Astrocyte (in vitro differentiated cells and primary cell): Measurements from ENCODE around the gene ABT1. TPM values are rescaled to one million over a fixed set of nuclear protein-coding genes. Genes with fewer than 3 reads are reported as not detected.

Experiments used
- DNase-seq: peaks from one replicate; pipeline ENCODE4 v3.0.0-alpha.2; 2010; ENCODE audit warnings: low read depth
- FAIRE-seq: peaks from 2 replicates; lab custom pipeline; 2011; peaks lifted over from hg19 to GRCh38; lab: Jason Lieb, UNC
- H2AFZ ChIP-seq: 2 replicates; pipeline ENCODE4 v1.6.0; 2012; ENCODE audit warnings: low read depth, low read length, inconsistent platforms
- H3K27ac ChIP-seq: 2 replicates; pipeline ENCODE4 v1.5.1; 2011; ENCODE audit warnings: low read depth, low read length, inconsistent platforms
- H3K27me3 ChIP-seq: 2 replicates; pipeline ENCODE4 v1.6.0; 2011; ENCODE audit warnings: low read length, inconsistent platforms; ENCODE audit not compliant: insufficient read depth
- H3K36me3 ChIP-seq: 2 replicates; pipeline ENCODE4 v1.5.1; 2011; ENCODE audit warnings: low read length, inconsistent platforms; ENCODE audit not compliant: insufficient read depth
- H3K4me1 ChIP-seq: 2 replicates; pipeline ENCODE4 v1.5.1; 2011; ENCODE audit warnings: low read length, inconsistent platforms; ENCODE audit not compliant: insufficient read depth
- H3K4me2 ChIP-seq: 2 replicates; pipeline ENCODE4 v1.6.0; 2012; ENCODE audit warnings: low read length, inconsistent platforms
- H3K4me3 ChIP-seq: 2 replicates; pipeline ENCODE4 v1.5.1; 2011; ENCODE audit warnings: low read depth, mild to moderate bottlenecking, low read length, inconsistent platforms; ENCODE audit not compliant: insufficient read depth
- H3K79me2 ChIP-seq: 2 replicates; pipeline ENCODE4 v1.6.0; 2012; ENCODE audit warnings: mild to moderate bottlenecking, low read length, inconsistent platforms; ENCODE audit not compliant: insufficient read depth
- H3K9ac ChIP-seq: 2 replicates; pipeline ENCODE4 v1.6.0; 2012; ENCODE audit warnings: mild to moderate bottlenecking, low read length, inconsistent platforms
- H3K9me3 ChIP-seq: 2 replicates; pipeline ENCODE4 v1.5.1; 2012; ENCODE audit warnings: low read depth, mild to moderate bottlenecking, low read length, inconsistent platforms; ENCODE audit not compliant: insufficient read depth
- H4K20me1 ChIP-seq: 2 replicates; pipeline ENCODE4 v1.6.0; 2012; ENCODE audit warnings: low read length, inconsistent platforms; ENCODE audit not compliant: insufficient read depth
- H3K27ac Mint-ChIP-seq: one replicate; pipeline ENCODE4 v1.8.0; 2021; ENCODE audit warnings: mild to moderate bottlenecking, mixed read lengths; ENCODE audit not compliant: unreplicated experiment
- H3K27me3 Mint-ChIP-seq: one replicate; pipeline ENCODE4 v1.8.0; 2021; ENCODE audit warnings: low read depth, mixed read lengths; ENCODE audit not compliant: unreplicated experiment
- H3K36me3 Mint-ChIP-seq: one replicate; pipeline ENCODE4 v1.8.0; 2021; ENCODE audit warnings: low read depth, mixed read lengths; ENCODE audit not compliant: unreplicated experiment
- H3K4me1 Mint-ChIP-seq: one replicate; pipeline ENCODE4 v1.8.0; 2021; ENCODE audit warnings: low read depth, mixed read lengths; ENCODE audit not compliant: unreplicated experiment
- H3K4me3 Mint-ChIP-seq: one replicate; pipeline ENCODE4 v1.8.0; 2021; ENCODE audit warnings: mild to moderate bottlenecking, moderate library complexity, mixed read lengths; ENCODE audit not compliant: unreplicated experiment
- H3K9me3 Mint-ChIP-seq: one replicate; pipeline ENCODE4 v1.8.0; 2021; ENCODE audit warnings: mild to moderate bottlenecking, mixed read lengths; ENCODE audit not compliant: unreplicated experiment
- CTCF ChIP-seq: IDR thresholded peaks from 2 replicates; pipeline ENCODE4 v1.5.1; 2011; ENCODE audit warnings: low read depth, mild to moderate bottlenecking, inconsistent platforms, low read length, moderate library complexity; ENCODE audit not compliant: insufficient read depth
- EZH2 ChIP-seq: IDR thresholded peaks from 2 replicates; pipeline ENCODE4 v1.6.1; 2012; ENCODE audit warnings: mild to moderate bottlenecking, low read length, inconsistent platforms; ENCODE audit not compliant: insufficient read depth
- total RNA-seq: library from RNA; stranded (reverse); gene quantifications from 2 replicates; pipeline ENCODE4 v1.2.1, GENCODE V29; 2021

The ABT1 gene
- total RNA-seq, 1 donor from 2014 or later: 17.3 TPM

GRCh38 chr6:26640806-26641205 is 44.1 kb downstream of the ABT1 start:
- H3K4me1 Mint-ChIP-seq: no peaks in the 10 kb centered on the region
- peaks cover 55% of the 10 kb centered on the region for H3K9me3 Mint-ChIP-seq
- peaks cover 15% of the 10 kb centered on the region for H3K79me2 ChIP-seq
- H3K4me1 ChIP-seq: no peaks in the 10 kb centered on the region
- H3K4me2 ChIP-seq: no peak overlapping the region
- no peak for TF ChIP-seq EZH2
- TF ChIP-seq CTCF: no peak
- H2AFZ ChIP-seq: no peak overlapping the region
- DNase-seq (no peak), FAIRE-seq (no peak)
- H4K20me1 ChIP-seq: peaks cover 8% of the 10 kb centered on the region
- peaks cover 61% of the 10 kb centered on the region for H3K36me3 Mint-ChIP-seq
- no peak overlapping the region for H3K4me3 ChIP-seq
- no peaks in the 10 kb centered on the region for H3K27me3 ChIP-seq
- H3K27ac ChIP-seq: no peak overlapping the region
- peaks cover 33% of the 10 kb centered on the region for H3K9me3 ChIP-seq
- H3K4me3 Mint-ChIP-seq: no peak overlapping the region
- no peak overlapping the region for H3K27ac Mint-ChIP-seq
- H3K9ac ChIP-seq: no peak overlapping the region
- H3K27me3 Mint-ChIP-seq: no peaks in the 10 kb centered on the region
- H3K36me3 ChIP-seq: peaks cover 29% of the 10 kb centered on the region

GRCh38 chr6:26646074-26646473 is 49.3 kb downstream of the ABT1 start:
- peaks cover 43% of the 10 kb centered on the region for H3K9me3 Mint-ChIP-seq
- no peak for FAIRE-seq

More at GRCh38 chr6:26646074-26646473, 49.3 kb downstream of the ABT1 start:
- Mint-ChIP-seq H3K4me1 (no peaks in the 10 kb centered on the region), H3K27ac (no peak overlapping the region), H3K27me3 (no peaks in the 10 kb centered on the region), H3K4me3 (no peak overlapping the region), H3K36me3 (peaks cover 42% of the 10 kb centered on the region)
- H3K27me3 ChIP-seq: no peaks in the 10 kb centered on the region
- TF ChIP-seq EZH2 (no peak), CTCF (no peak)
- H3K36me3 ChIP-seq: peaks cover 16% of the 10 kb centered on the region
- H3K9ac ChIP-seq: no peak overlapping the region
- H3K9me3 ChIP-seq: peaks cover 19% of the 10 kb centered on the region
- H2AFZ ChIP-seq: no peak overlapping the region
- peaks cover 60% of the 10 kb centered on the region for H3K79me2 ChIP-seq
- no peak for DNase-seq
- no peak overlapping the region for H3K4me2 ChIP-seq
- H3K4me1 ChIP-seq: no peaks in the 10 kb centered on the region
- no peak overlapping the region for H3K4me3 ChIP-seq
- no peak overlapping the region for H3K27ac ChIP-seq
- H4K20me1 ChIP-seq: peaks cover 8% of the 10 kb centered on the region

Other genes with a start within 250 kb of the ABT1 start
- 31.7 and 34.1 TPM in 2 replicates for gene BTN3A2, start 231.8 kb upstream of the ABT1 start, total RNA-seq
- 19.9 and 25.1 TPM in 2 replicates for gene BTN2A2, start 213.8 kb upstream of the ABT1 start, total RNA-seq
- gene BTN3A1, start 194.7 kb upstream of the ABT1 start, total RNA-seq: 22.2 and 29.9 TPM in 2 replicates
- 4.7 and 6.2 TPM in 2 replicates for gene BTN3A3, start 156.4 kb upstream of the ABT1 start, total RNA-seq
- gene BTN2A1, start 139.0 kb upstream of the ABT1 start, total RNA-seq: 50.4 and 51.5 TPM in 2 replicates
- gene BTN1A1, start 96.7 kb upstream of the ABT1 start, total RNA-seq: not detected in 2 replicates
- 46.2 and 49.4 TPM in 2 replicates for gene HMGN4, start 58.6 kb upstream of the ABT1 start, total RNA-seq
- 25.2 and 27.3 TPM in 2 replicates for gene ZNF322, start 62.8 kb downstream of the ABT1 start, total RNA-seq